HT-29 (cell line): ENCODE results near the gene SPRED2. TPM values are rescaled to one million over a fixed set of nuclear protein-coding genes. Genes with fewer than 3 reads are reported as not detected.
"Not testable (repeated sequence)": the region's sequence is repeated elsewhere in the genome, so short reads cannot be mapped to it uniquely, and the experiment has no call there.

Source experiments
- DNase-seq: peaks from one replicate; pipeline ENCODE4 v3.0.0-alpha.2; 2015; ENCODE audit warnings: low spot score
- total RNA-seq: library from RNA; depleted of rRNA; stranded (reverse); fragments of >200 nt; shearing (Covaris generic); gene quantifications from 2 replicates; pipeline ENCODE4 v1.2.3, GENCODE V29; 2014

SPRED2 gene
- total RNA-seq, 1 experiment from 2014 or later, result 18.1 TPM

GRCh38 chr2:65344182-65344581 lies 88.2 kb downstream of the SPRED2 start:
- no peak for DNase-seq

GRCh38 chr2:65343386-65343785 lies 89.0 kb downstream of the SPRED2 start:
- no peak for DNase-seq

DNA sequence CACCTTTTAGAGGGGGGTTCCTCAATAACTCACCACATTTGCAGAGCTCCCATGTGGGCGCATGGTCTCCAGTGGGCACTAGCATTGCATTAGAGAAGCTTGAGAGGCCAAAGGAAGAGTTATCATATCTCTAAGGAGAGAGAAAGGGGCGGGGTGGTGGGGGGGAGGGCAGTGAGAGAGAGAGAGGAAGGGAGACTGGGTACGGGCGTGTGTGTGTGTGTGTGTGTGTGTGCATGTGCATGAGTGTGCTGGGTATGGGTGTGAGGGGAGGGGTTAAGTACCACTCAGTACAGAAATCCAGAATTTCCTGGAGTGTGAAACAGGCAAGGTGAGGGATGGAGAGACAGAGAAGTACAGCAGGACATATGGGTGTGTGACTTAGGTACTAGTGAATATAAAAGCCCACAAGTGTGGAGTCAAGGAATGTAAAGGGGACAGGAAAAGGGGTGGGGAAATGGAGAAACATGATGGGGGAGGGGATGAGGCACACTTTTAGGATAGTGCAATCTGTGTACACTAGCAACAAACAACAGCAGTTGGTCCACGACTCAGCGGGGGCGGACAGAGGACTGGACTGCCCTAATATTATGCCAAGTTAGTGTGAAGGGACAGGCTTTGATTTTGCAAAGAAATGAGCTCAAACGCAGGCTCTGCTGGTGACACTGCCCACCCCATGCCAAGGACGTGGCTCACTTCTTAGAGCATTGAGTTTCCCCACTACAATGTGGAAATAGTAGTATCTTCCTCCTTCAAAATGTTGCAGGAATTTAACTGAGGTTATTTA lies 91.3 kb downstream of the SPRED2 start:
- no peak for DNase-seq

DNA sequence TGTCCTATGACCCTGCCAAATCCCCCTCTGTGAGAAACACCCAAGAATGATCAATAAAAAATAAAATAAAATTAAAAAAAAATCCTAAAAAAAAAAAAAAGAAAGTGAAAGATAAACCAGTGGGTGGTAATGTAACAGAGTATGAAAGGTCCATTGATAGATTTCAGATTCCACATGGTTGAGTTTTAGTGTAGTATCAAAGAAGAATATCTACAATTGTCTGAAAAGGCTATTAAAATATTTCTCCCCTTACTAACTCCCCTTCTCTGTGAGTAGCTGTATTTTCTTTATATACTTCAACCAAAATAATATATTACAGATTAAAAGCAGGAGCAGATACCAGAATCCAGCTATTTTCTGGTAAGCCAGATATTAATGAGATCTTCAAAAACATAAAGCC lies 92.8 kb downstream of the SPRED2 start:
- no peak for DNase-seq

DNA sequence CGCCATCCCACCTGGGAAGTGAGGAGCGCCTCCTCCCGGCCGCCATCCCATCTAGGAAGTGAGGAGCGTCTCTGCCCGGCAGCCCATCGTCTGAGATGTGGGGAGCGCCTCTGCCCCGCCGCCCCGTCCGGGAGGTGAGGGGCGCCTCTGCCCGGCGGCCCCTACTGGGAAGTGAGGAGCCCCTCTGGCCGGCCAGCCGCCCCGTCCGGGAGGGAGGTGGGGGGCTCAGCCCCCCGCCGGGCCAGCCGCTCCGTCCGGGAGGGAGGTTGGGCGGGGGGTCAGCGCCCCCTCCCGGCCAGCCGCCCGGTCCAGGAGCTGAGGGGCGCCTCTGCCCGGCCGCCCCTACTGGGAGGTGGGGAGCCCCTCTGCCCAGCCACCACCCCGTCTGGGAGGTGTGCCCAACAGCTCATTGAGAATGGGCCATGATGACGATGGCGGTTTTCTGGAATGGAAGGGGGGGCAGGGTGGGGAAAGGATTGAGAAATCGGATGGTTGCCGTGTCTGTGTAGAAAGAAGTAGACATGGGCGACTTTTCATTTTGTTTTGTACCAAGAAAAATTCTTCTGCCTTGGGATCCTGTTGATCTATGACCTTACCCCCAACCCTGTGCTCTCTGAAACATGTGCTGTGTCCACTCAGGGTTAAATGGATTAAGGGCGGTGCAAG lies 93.4 kb downstream of the SPRED2 start:
- DNase-seq, result not testable (repeated sequence)

GRCh38 chr2:65337915-65338314 lies 94.5 kb downstream of the SPRED2 start:
- DNase-seq, result not testable (repeated sequence)

DNA sequence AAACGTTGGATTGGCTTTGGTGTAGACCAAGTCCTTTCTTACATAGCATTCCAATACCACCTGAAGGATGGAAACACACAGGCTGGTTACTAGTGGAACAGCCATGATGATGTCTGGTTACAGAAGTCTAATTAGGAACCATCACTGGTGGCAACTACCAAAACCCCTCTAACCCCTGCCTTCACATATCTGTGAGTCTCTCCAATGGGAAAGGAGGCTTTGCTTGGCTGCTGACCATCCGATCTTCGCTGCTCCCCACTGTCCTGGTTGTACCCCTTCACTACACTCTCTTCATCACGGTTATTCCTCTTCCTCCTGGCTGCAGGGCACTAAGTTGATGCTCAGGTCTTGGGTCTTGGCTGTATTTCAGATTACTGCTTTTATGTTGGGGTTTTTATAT lies 97.7 kb downstream of the SPRED2 start:
- DNase-seq, result no peak

GRCh38 chr2:65331336-65332025 lies 100.9 kb downstream of the SPRED2 start:
- DNase-seq, result no peak

- no peak for DNase-seq
Measured at GRCh38 chr2:65329525-65329924, 102.9 kb downstream of the SPRED2 start.

- DNase-seq, result no peak
Measured at GRCh38 chr2:65326276-65326675, 106.1 kb downstream of the SPRED2 start.

GRCh38 chr2:65325066-65325465 lies 107.3 kb downstream of the SPRED2 start:
- DNase-seq, result no peak

- no peak for DNase-seq
Measured at GRCh38 chr2:65320946-65321345, 111.5 kb downstream of the SPRED2 start.

GRCh38 chr2:65320042-65320725 lies 112.2 kb downstream of the SPRED2 start:
- DNase-seq, result peak; percentile 74

DNA sequence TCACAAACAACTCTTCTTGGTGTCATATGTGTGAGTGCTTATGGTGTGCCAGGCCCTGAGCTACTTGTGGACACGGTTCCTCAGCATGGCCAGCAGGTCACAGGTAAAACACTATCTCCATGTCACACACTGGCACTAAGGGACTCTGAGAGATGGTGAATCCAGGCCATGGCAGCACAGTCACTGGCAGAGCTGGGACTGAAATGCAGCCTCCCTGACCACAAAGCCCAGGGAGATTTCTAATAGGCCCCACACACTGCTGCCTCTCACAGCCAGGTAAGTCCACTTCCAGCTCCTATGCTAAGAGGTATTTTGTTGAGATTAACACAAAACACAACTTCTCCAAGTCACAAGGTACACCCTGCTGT lies 112.7 kb downstream of the SPRED2 start:
- DNase-seq, result no peak

GRCh38 chr2:65319072-65319673 lies 113.2 kb downstream of the SPRED2 start:
- no peak for DNase-seq

DNA sequence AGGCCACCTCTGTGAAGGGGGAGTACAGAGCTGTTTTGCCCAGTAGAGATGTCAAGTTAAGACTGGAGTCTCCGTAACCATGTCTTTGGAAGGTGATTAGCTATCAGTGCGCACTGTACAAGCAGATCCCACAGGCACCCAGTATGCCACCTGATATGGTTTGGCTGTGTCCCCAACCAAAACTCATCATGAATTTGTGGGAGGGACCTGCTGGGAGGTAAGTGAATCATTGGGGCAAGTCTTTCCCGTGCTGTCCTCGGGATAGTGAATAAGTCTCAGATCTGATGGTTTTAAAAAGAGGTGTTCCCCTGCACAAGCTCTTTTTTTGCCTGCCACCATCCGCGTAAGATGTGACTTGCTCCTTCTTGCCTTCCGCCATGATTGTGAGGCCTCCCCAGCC lies 114.6 kb downstream of the SPRED2 start:
- DNase-seq, result no peak

DNA sequence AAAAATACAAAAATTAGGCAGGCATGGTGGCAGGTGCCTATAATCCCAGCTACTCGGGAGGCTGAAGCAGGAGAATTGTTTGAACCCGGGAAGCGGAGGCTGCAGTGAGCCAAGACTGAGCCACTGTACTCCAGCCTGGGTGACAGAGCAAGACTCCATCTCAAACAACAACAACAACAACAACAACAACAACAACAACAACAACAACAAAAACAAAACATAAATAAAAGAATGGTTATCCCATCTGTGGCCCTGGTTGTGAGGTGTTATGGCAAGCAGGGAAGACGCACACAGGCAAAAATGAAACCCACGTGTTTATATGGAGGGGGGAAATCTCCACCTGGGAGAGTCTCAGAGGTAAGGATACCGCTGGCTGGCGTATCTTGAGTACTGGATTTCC lies 115.0 kb downstream of the SPRED2 start:
- not testable (repeated sequence) for DNase-seq

GRCh38 chr2:65316072-65316471 lies 116.3 kb downstream of the SPRED2 start:
- DNase-seq, result no peak

DNA sequence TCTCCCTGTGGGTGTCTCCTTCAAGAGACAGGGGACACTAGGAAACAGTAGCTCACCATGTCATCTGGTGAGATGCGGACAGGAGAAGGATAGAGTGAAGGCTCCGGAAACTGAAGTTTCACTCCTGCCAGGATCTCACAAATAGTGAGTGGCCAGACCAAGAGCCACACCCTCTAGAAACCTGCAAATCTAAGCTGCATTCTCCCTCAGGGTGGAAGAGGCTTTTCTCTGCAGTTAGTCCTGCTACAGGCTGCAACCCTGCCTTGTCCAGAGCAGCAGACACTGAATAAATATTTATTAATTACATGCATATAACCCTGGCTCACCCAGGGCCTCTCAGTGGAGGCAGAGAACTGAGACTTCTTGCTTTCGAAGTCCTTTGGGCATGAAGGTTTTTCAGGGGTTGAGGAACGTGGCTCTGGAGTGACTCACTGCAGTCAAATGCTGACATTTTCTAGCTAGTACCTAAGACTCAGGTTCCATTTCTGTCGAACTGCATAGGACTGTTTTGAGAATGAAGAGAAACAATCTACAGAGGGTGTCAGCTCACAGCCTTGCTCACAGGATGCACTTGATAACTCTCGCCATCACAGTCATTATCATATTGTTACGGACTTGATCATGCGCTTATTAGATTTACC lies 117.5 kb downstream of the SPRED2 start:
- DNase-seq, result no peak

DNA sequence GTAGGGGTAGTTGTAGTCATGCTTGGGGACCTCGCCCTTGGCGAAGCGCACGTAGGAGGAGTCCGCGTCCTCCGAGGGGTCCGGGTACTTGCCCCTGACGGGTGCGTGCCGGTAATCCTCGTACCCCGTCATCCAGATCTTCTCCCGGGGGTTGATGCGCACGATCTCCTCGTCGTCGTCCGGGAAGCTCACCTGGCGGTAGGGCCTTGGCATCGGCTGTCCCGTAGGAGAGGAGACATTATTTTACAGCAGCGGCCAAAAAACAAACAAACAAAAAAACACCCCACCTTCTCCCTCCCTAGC lies 118.5 kb downstream of the SPRED2 start:
- no peak for DNase-seq
